AG10803 (cell line): ENCODE data around the gene HMCES.

Source experiments
- DNase-seq: peaks from one replicate; pipeline ENCODE4 v3.0.0; 2010; ENCODE audit warnings: low read depth
- H3K4me3 ChIP-seq: 2 replicates; pipeline ENCODE4 v1.5.1; 2011; ENCODE audit warnings: mild to moderate bottlenecking, low read length, control low read depth
- CTCF ChIP-seq: conservative IDR thresholded peaks from 2 replicates; pipeline ENCODE4 v1.5.1; 2011; ENCODE audit warnings: mild to moderate bottlenecking, low read length, control low read depth, inconsistent platforms

Gene HMCES

GRCh38 chr3:129271674-129272073 lies 7.0 kb upstream of the HMCES start:
- no peak for DNase-seq
- no peak for TF ChIP-seq CTCF

GRCh38 chr3:129276385-129276784 lies 2.3 kb upstream of the HMCES start:
- no peak for TF ChIP-seq CTCF
- no peak overlapping the region for H3K4me3 ChIP-seq
- DNase-seq: no peak

More at GRCh38 chr3:129271674-129272073, 7.0 kb upstream of the HMCES start:
- H3K4me3 ChIP-seq: no peak overlapping the region

- DNase-seq: no peak
- H3K4me3 ChIP-seq: peak overlapping the region; percentile 88
- no peak; the same call in 1 of the 2 replicates for TF ChIP-seq CTCF
Measured at GRCh38 chr3:129277829-129278271, 820 bp upstream of the HMCES start.

GRCh38 chr3:129278966-129279906 lies 566 bp downstream of the HMCES start:
- DNase-seq: peak; percentile 25
- peak overlapping the region; percentile 88 for H3K4me3 ChIP-seq
- TF ChIP-seq CTCF: no peak

GRCh38 chr3:129280183-129280582 lies 1.5 kb downstream of the HMCES start:
- no peak overlapping the region for H3K4me3 ChIP-seq
- no peak for TF ChIP-seq CTCF
- DNase-seq: no peak

GRCh38 chr3:129281726-129282125 lies 3.1 kb downstream of the HMCES start:
- no peak for DNase-seq
- no peak overlapping the region for H3K4me3 ChIP-seq
- no peak for TF ChIP-seq CTCF
